ENCODE data around the gene VEGFB.

VEGFB gene

GRCh38 chr11:64251753-64252002 lies 17.3 kb downstream of the VEGFB start:
- no peak for TF ChIP-seq NFIC (IDR thresholded peaks at IDR 0.05)
- TF ChIP-seq REST (IDR thresholded peaks at IDR 0.05; ENCODE audit: low read depth), result no peak
- no peak for TF ChIP-seq MAX (IDR thresholded peaks at IDR 0.05)
- no peak for TF ChIP-seq TCF12 (IDR thresholded peaks at IDR 0.05; ENCODE audit: low read depth)
- no peak for TF ChIP-seq ZBTB7A (IDR thresholded peaks at IDR 0.05; ENCODE audit: low read depth)

GRCh38 chr11:64252003-64252872 lies 17.9 kb downstream of the VEGFB start:
- no peak for TF ChIP-seq CEBPB (IDR thresholded peaks at IDR 0.05)
- no peak; the same call in 1 of the 2 replicates for TF ChIP-seq NFIC (IDR thresholded peaks at IDR 0.05)
- no peak for TF ChIP-seq RAD21 (IDR thresholded peaks at IDR 0.05; ENCODE audit: low read depth)
- no peak for TF ChIP-seq TAF1 (IDR thresholded peaks at IDR 0.05; ENCODE audit: low read depth)
- no peak for TF ChIP-seq FOXM1 (IDR thresholded peaks at IDR 0.05; ENCODE audit: borderline replicate concordance, low read depth)
- no peak for TF ChIP-seq REST (IDR thresholded peaks at IDR 0.05; ENCODE audit: low read depth)
- TF ChIP-seq YY1 (IDR thresholded peaks at IDR 0.05; ENCODE audit: low read depth), result no peak
- no peak for TF ChIP-seq TCF12 (IDR thresholded peaks at IDR 0.05; ENCODE audit: low read depth)
- no peak for TF ChIP-seq EP300 (IDR thresholded peaks at IDR 0.05; ENCODE audit: borderline replicate concordance)
- peak; percentile 75 for TF ChIP-seq ZBTB7A (IDR thresholded peaks at IDR 0.05; ENCODE audit: low read depth)
- TF ChIP-seq MAX (IDR thresholded peaks at IDR 0.05), result peak; percentile 25; the same call in 1 of the 2 replicates
- no peak for TF ChIP-seq CREB1 (IDR thresholded peaks at IDR 0.05; ENCODE audit: low read depth)
- no peak for TF ChIP-seq USF1 (IDR thresholded peaks at IDR 0.05)
- no peak for TF ChIP-seq EGR1 (IDR thresholded peaks at IDR 0.05)

- TF ChIP-seq TEAD4 (IDR thresholded peaks at IDR 0.05) (no peak), CREB1 (IDR thresholded peaks at IDR 0.05; ENCODE audit: low read depth) (no peak), TAF1 (IDR thresholded peaks at IDR 0.05; ENCODE audit: low read depth) (no peak), RAD21 (IDR thresholded peaks at IDR 0.05; ENCODE audit: low read depth) (no peak), NFIC (IDR thresholded peaks at IDR 0.05) (no peak), MAX (IDR thresholded peaks at IDR 0.05) (no peak), CEBPB (IDR thresholded peaks at IDR 0.05) (no peak), ZBTB7A (IDR thresholded peaks at IDR 0.05; ENCODE audit: low read depth) (no peak), EGR1 (IDR thresholded peaks at IDR 0.05) (no peak), YY1 (IDR thresholded peaks at IDR 0.05; ENCODE audit: low read depth) (no peak), TCF12 (IDR thresholded peaks at IDR 0.05; ENCODE audit: low read depth) (no peak), EP300 (IDR thresholded peaks at IDR 0.05; ENCODE audit: borderline replicate concordance) (no peak), USF1 (IDR thresholded peaks at IDR 0.05) (no peak), FOXM1 (IDR thresholded peaks at IDR 0.05; ENCODE audit: borderline replicate concordance, low read depth) (no peak), REST (IDR thresholded peaks at IDR 0.05; ENCODE audit: low read depth) (no peak)
Measured at GRCh38 chr11:64253043-64253442, 18.7 kb downstream of the VEGFB start.

- no peak for TF ChIP-seq TAF1 (IDR thresholded peaks at IDR 0.05; ENCODE audit: low read depth)
- no peak for TF ChIP-seq TEAD4 (IDR thresholded peaks at IDR 0.05)
- TF ChIP-seq EGR1 (IDR thresholded peaks at IDR 0.05), result no peak
- TF ChIP-seq MAX (IDR thresholded peaks at IDR 0.05), result no peak
- no peak for TF ChIP-seq ZBTB7A (IDR thresholded peaks at IDR 0.05; ENCODE audit: low read depth)
- no peak for TF ChIP-seq CEBPB (IDR thresholded peaks at IDR 0.05)
- TF ChIP-seq USF1 (IDR thresholded peaks at IDR 0.05), result no peak
- TF ChIP-seq EP300 (IDR thresholded peaks at IDR 0.05; ENCODE audit: borderline replicate concordance), result no peak
- TF ChIP-seq TCF12 (IDR thresholded peaks at IDR 0.05; ENCODE audit: low read depth), result no peak
- no peak for TF ChIP-seq REST (IDR thresholded peaks at IDR 0.05; ENCODE audit: low read depth)
- TF ChIP-seq RAD21 (IDR thresholded peaks at IDR 0.05; ENCODE audit: low read depth), result no peak
- no peak for TF ChIP-seq YY1 (IDR thresholded peaks at IDR 0.05; ENCODE audit: low read depth)
- TF ChIP-seq NFIC (IDR thresholded peaks at IDR 0.05), result no peak
- TF ChIP-seq CREB1 (IDR thresholded peaks at IDR 0.05; ENCODE audit: low read depth), result no peak
- TF ChIP-seq FOXM1 (IDR thresholded peaks at IDR 0.05; ENCODE audit: borderline replicate concordance, low read depth), result no peak
Measured at GRCh38 chr11:64253481-64253880, 19.1 kb downstream of the VEGFB start.
